HG02642 (cell line): ENCODE measurements around the gene OR10H1.
"Not testable (repeated sequence)": the region's sequence is repeated elsewhere in the genome, so short reads cannot be mapped to it uniquely, and the experiment has no call there.

ENCODE experiments used
- ATAC-seq: cut with Tn5 transposase; IDR thresholded peaks from one replicate; pipeline ENCODE4 v1.9.1; 2021; ENCODE audit warnings: mild to moderate bottlenecking; ENCODE audit not compliant: unreplicated experiment, poor library complexity

Gene OR10H1, protein sequence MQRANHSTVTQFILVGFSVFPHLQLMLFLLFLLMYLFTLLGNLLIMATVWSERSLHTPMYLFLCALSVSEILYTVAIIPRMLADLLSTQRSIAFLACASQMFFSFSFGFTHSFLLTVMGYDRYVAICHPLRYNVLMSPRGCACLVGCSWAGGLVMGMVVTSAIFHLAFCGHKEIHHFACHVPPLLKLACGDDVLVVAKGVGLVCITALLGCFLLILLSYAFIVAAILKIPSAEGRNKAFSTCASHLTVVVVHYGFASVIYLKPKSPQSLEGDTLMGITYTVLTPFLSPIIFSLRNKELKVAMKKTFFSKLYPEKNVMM

GRCh38 chr19:15815306-15815705 is at the start of gene OR10H1:
TSS of gene OR10H1 (minus strand) at chr19:15815664. CDS start at chr19:15808037, 7,627 bp downstream.
- no peak for ATAC-seq

DNA sequence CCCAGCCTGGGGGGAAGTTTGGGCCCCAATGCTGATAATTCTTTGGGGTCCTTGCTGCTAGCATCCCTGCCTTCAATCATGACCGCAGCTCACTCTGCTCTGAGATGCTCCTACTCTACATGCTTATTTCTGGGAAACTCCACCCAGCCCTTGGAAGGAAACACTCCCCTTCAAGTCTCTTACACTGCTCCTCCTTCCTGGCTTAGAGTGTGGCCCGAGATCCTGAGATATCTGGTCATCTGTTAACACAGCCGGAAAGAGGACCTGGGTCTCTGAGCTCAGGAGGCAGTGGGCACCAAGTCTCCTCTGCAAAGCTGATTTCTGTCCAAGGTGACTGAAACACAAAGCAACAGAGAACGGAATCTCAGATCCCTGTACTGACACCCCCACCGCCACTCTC is 49.4 kb upstream of the OR10H1 start:
- no peak for ATAC-seq

GRCh38 chr19:15863272-15863671 is 47.8 kb upstream of the OR10H1 start:
- no peak for ATAC-seq

DNA sequence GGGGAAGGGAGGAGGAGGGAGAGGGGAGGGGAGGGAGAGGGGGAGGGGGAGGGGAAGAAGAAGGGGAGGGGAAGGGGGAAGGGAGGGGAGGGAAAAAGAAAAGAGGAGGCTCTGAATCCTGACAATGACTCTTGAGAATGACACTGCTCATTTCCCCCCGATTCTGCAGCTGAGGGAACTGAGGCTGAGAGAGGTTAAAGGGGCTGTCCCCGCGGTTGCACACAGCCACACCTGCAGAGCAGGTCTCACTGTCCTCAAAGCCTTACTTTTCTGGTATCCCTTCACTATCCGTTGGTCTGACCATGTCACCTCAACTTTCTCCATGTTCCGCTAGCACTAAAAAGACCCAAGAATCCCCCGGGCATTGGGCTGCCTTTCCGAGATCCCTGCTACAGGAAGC is 47.0 kb upstream of the OR10H1 start:
- ATAC-seq, result no peak

- no peak for ATAC-seq
Measured at GRCh38 chr19:15860522-15860921, 45.1 kb upstream of the OR10H1 start.

DNA sequence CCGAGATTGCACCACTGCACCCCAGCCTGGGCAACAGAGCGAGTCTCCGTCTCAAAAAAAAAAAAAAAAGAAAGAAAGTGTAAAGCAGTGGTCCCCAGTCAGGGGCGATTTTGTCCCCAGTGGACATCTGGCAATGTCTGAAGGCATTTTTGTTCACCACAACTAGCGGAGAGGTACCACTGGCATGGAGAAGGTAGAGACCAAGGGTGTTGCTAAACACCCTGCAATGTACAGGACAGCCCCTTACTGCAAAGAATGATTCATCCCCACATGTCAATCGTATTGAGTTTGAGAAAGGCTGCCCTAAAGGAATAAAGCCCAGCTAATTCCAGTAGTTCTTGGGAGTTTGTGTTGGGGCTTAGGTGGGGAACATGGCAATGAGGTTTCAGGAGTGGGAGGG is 43.7 kb upstream of the OR10H1 start:
- ATAC-seq, result no peak

- ATAC-seq, result no peak
Measured at GRCh38 chr19:15850385-15850784, 34.9 kb upstream of the OR10H1 start.

GRCh38 chr19:15846923-15847322 is 31.5 kb upstream of the OR10H1 start:
- ATAC-seq, result no peak

DNA sequence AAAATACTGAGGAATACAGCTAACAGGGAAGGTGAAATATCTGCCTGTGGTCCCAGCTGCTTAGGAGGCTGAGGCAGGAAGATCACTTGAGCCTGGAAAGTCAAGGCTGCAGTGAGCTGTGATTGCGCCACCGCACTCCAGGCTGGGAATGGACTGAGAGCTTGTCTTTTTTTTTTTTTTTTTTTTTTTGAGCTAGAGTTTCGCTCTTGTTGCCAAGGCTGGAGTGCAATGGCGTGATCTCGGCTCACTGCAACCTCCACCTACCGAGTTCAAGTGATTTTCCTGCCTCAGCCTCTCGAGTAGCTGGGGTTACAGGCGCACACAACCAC is 28.4 kb upstream of the OR10H1 start:
- ATAC-seq, result not testable (repeated sequence)

- ATAC-seq, result no peak
Measured at GRCh38 chr19:15843203-15843893, 27.9 kb upstream of the OR10H1 start.

GRCh38 chr19:15841875-15842569 is 26.6 kb upstream of the OR10H1 start:
- no peak for ATAC-seq

DNA sequence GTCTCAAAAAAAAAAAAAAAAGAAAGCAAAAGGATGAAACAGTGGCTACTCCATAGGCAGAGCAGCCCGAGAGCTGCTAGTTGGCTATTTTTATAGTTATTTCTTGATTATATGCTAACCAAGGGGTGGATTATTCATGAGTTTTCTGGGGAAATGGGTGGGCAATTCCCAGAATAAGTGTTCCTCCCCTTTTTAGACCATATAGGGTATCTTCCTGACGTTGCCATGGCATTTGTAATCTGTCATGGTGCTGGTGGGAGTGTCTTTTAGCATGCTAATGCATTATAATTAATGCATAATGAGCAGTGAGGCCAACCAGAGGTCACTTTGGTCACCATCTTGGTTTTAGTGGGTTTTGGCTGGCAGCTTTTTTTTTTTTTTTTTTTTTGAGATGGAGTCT is 25.4 kb upstream of the OR10H1 start:
- ATAC-seq, result no peak

- ATAC-seq, result not testable (repeated sequence)
Measured at GRCh38 chr19:15839888-15840287, 24.4 kb upstream of the OR10H1 start.

DNA sequence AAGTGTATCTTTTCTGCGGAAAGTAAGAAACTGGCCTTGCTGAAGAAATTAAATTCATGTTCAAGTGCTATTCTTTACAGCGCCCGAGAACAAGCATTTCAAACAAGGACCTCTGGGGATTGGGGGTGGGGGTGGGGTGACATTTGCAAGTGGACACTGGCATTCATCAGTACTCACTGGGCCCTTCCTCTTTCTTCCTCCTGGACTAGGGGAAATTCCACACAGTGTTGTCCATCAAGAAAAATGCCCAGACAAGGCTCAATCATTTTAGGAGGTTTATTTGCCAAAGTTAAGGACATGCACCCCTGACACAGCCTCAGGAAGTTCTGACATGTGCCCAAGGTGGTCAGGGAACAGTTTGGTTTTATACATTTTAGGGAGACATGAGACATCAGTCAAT is 22.9 kb upstream of the OR10H1 start:
- ATAC-seq, result no peak

- ATAC-seq, result no peak
Measured at GRCh38 chr19:15837221-15837731, 21.8 kb upstream of the OR10H1 start.

DNA sequence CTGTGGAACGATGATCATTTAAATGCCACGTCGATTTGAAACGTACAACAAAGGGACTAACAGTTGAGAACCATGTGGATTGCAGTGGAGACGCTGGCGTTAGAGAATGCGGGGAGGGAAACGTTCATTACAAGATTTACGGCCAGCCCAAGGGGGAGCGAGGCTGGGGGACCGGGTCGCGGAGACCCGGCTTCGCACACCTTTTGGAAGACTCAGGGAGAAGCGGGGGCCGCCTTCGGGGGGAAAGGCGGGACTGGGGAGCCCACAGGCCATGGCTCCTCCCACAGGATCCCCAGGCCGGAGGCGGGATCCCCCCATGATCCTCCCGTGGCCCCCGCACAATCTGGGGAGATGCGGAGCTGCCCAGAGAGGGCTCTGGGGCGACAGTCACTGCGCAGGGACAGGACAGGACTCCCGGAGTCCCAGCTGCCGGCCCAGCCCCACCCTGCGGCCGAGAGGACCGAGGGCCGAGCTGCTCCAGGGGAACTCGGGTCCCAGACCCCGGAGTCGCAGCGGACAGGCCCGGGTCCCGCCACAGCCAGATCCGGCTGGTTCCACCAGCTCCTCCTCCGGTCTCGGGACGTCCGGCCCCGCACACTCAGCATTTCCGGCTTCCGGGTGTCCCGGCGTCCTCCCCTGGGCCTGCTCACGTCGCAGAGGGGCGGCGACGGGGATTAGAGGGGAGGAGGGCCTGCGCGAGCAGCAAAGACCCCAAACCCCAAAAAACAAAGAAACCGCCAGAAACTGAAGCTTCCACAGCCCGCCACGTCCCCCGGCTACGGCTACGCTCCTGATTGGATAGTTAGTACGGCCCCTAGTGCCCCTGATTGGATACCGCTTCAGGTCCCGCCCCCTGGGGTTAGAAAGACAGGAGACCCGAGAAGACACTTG is 21.1 kb upstream of the OR10H1 start:
- peak; percentile 96 for ATAC-seq

DNA sequence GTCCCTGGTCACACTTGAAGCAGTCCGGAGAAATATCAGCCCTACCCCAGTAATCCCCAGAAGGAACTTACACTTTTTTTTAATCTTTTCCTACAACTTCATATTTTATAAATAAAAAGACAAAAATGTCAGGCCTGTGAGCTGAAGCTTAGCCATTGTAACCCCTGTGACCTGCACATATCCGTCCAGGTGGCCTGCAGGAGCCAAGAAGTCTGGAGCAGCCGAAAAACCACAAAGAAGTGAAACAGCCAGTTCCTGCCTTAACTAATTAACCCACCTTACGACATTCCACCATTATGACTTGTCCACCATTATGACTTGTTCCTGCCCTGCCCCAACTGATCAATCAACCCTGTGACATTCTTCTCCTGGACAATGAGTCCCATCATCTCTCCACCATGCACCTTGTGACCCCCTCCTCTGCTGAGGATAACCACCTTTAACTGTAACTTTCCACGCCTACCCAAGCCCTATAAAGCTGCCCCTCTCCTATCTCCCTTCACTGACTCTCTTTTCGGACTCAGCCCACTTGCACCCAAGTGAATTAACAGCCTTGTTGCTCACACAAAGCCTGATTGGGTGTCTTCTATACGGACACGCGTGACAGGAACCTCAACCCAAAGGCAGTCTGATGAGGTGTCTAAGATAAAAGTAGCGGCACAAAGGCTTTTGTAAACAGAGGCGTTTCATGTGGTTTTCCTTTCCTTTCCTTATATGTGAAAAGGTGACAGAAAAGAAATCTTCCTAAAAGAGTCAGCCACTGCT is 20.3 kb upstream of the OR10H1 start:
- not testable (repeated sequence) for ATAC-seq

DNA sequence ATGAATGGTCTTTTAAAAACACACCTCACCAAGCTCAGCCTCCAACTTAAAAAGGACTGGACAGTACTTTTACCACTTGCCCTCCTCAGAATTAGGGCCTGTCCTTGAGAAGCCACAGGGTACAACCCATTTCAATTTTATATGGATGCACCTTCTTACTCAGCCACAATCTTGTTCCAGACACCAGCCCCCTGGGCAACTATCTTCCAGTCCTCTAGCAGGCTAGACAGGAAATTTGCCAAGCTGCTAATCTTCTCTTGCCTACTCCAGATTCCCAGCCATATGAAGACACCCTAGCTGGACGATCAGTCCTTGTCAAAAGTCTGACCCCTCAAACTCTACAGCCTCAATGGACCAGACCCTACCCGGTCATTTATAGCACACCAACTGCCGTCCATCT is 18.8 kb upstream of the OR10H1 start:
- not testable (repeated sequence) for ATAC-seq

DNA sequence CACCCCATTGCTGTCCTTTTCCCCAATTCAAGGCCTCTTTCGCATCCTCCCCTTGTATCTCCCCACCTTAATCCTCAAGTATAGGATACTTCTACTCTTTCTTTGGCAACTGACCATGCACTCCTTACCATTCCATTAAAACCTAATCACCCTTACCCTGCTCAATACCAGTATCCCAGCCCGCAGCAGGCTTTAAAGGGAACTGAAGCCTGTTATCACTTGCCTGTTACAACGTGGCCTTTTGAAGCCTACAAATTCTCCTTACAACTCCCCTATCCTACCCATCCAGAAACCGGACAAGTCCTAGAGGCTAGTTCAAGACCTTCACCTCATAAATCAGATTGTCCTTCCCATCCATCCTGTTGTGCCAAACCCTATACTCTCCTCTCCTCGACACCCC is 16.2 kb upstream of the OR10H1 start:
- ATAC-seq, result no peak

GRCh38 chr19:15829786-15830185 is 14.3 kb upstream of the OR10H1 start:
- no peak for ATAC-seq
